Ishikawa (cell line): ENCODE measurements around the gene SH3RF3.

Source experiments
- CREB1 ChIP-seq: IDR thresholded peaks from 2 replicates; pipeline ENCODE4 v1.6.1; 2012; ENCODE audit warnings: low read depth
- EP300 ChIP-seq: IDR thresholded peaks from 2 replicates; pipeline ENCODE4 v1.6.1; 2012; ENCODE audit warnings: borderline replicate concordance
- RAD21 ChIP-seq: IDR thresholded peaks from 2 replicates; pipeline ENCODE4 v1.6.1; 2012; ENCODE audit warnings: low read depth
- TAF1 ChIP-seq: IDR thresholded peaks from 2 replicates; pipeline ENCODE4 v1.6.1; 2012; ENCODE audit warnings: low read depth, mild to moderate bottlenecking
- TEAD4 ChIP-seq: IDR thresholded peaks from 2 replicates; pipeline ENCODE4 v1.6.1; 2012
- YY1 ChIP-seq: IDR thresholded peaks from 2 replicates; pipeline ENCODE4 v1.6.1; 2012; ENCODE audit warnings: low read depth
- TF ChIP-seq, protein P1 (sequence below): IDR thresholded peaks from 2 replicates; pipeline ENCODE4 v1.6.1; 2012
- TF ChIP-seq, protein P2 (sequence below): IDR thresholded peaks from 2 replicates; pipeline ENCODE4 v1.6.1; 2012; ENCODE audit warnings: low read depth, mild to moderate bottlenecking
- TF ChIP-seq, protein P3 (sequence below): IDR thresholded peaks from 2 replicates; pipeline ENCODE4 v1.6.1; 2012

- TF ChIP-seq RAD21 (no peak), EP300 (no peak), YY1 (no peak), CREB1 (no peak), TEAD4 (no peak), TAF1 (no peak)
- TF ChIP-seq, protein P1, sequence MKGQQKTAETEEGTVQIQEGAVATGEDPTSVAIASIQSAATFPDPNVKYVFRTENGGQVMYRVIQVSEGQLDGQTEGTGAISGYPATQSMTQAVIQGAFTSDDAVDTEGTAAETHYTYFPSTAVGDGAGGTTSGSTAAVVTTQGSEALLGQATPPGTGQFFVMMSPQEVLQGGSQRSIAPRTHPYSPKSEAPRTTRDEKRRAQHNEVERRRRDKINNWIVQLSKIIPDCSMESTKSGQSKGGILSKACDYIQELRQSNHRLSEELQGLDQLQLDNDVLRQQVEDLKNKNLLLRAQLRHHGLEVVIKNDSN: no peak
- TF ChIP-seq, protein P2, sequence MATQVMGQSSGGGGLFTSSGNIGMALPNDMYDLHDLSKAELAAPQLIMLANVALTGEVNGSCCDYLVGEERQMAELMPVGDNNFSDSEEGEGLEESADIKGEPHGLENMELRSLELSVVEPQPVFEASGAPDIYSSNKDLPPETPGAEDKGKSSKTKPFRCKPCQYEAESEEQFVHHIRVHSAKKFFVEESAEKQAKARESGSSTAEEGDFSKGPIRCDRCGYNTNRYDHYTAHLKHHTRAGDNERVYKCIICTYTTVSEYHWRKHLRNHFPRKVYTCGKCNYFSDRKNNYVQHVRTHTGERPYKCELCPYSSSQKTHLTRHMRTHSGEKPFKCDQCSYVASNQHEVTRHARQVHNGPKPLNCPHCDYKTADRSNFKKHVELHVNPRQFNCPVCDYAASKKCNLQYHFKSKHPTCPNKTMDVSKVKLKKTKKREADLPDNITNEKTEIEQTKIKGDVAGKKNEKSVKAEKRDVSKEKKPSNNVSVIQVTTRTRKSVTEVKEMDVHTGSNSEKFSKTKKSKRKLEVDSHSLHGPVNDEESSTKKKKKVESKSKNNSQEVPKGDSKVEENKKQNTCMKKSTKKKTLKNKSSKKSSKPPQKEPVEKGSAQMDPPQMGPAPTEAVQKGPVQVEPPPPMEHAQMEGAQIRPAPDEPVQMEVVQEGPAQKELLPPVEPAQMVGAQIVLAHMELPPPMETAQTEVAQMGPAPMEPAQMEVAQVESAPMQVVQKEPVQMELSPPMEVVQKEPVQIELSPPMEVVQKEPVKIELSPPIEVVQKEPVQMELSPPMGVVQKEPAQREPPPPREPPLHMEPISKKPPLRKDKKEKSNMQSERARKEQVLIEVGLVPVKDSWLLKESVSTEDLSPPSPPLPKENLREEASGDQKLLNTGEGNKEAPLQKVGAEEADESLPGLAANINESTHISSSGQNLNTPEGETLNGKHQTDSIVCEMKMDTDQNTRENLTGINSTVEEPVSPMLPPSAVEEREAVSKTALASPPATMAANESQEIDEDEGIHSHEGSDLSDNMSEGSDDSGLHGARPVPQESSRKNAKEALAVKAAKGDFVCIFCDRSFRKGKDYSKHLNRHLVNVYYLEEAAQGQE: no peak
- TF ChIP-seq, protein P3, sequence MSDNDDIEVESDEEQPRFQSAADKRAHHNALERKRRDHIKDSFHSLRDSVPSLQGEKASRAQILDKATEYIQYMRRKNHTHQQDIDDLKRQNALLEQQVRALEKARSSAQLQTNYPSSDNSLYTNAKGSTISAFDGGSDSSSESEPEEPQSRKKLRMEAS: no peak
These were observed 30.6 kb upstream of the SH3RF3 start for GRCh38 chr2:109098251-109098920.
